ENCODE results near the gene EIF4H.
"Not testable (repeated sequence)": the region's sequence is repeated elsewhere in the genome, so short reads cannot be mapped to it uniquely, and the experiment has no call there.

EIF4H gene

GRCh38 chr7:74199551-74200355, 25.6 kb downstream of the EIF4H start:
- no peak for DNase-seq (ENCODE audit: low read depth in 2 of 2)

GRCh38 chr7:74202841-74203556, 28.8 kb downstream of the EIF4H start:
- no peak for DNase-seq (ENCODE audit: low read depth in 2 of 2)

- no peak for DNase-seq (ENCODE audit: low read depth in 2 of 2)
Measured at GRCh38 chr7:74203956-74204618, 29.9 kb downstream of the EIF4H start.

- DNase-seq (ENCODE audit: low read depth in 2 of 2): not testable (repeated sequence)
Measured at GRCh38 chr7:74206052-74206451, 31.9 kb downstream of the EIF4H start.

- peak; percentile 51 to 71 for DNase-seq (ENCODE audit: low read depth in 2 of 2)
Measured at GRCh38 chr7:74206589-74207120, 32.5 kb downstream of the EIF4H start.

GRCh38 chr7:74207586-74207985, 33.4 kb downstream of the EIF4H start:
- no peak for DNase-seq (ENCODE audit: low read depth in 2 of 2)

GRCh38 chr7:74208241-74208640, 34.1 kb downstream of the EIF4H start:
- DNase-seq (ENCODE audit: low read depth in 2 of 2): not testable (repeated sequence)

GRCh38 chr7:74212661-74213060, 38.5 kb downstream of the EIF4H start:
- no peak for DNase-seq (ENCODE audit: low read depth in 2 of 2)

- DNase-seq (ENCODE audit: low read depth in 2 of 2): no peak
Measured at GRCh38 chr7:74214816-74215630, 40.9 kb downstream of the EIF4H start.

- no peak for DNase-seq (ENCODE audit: low read depth in 2 of 2)
Measured at GRCh38 chr7:74215921-74216320, 41.8 kb downstream of the EIF4H start.

- no peak for DNase-seq (ENCODE audit: low read depth in 2 of 2)
Measured at GRCh38 chr7:74216361-74216761, 42.2 kb downstream of the EIF4H start.

GRCh38 chr7:74217455-74218342, 43.5 kb downstream of the EIF4H start:
- DNase-seq (ENCODE audit: low read depth in 2 of 2): no peak

- DNase-seq (ENCODE audit: low read depth in 2 of 2): no peak
Measured at GRCh38 chr7:74218343-74218698, 44.2 kb downstream of the EIF4H start.

- DNase-seq (ENCODE audit: low read depth in 2 of 2): no peak
Measured at GRCh38 chr7:74219416-74219815, 45.3 kb downstream of the EIF4H start.

- DNase-seq (ENCODE audit: low read depth in 2 of 2): no peak
Measured at GRCh38 chr7:74220229-74220628, 46.1 kb downstream of the EIF4H start.

- no peak for DNase-seq (ENCODE audit: low read depth in 2 of 2)
Measured at GRCh38 chr7:74221713-74222112, 47.6 kb downstream of the EIF4H start.

GRCh38 chr7:74222851-74223710, 48.9 kb downstream of the EIF4H start:
- no peak for DNase-seq (ENCODE audit: low read depth in 2 of 2)

GRCh38 chr7:74223711-74224510, 49.8 kb downstream of the EIF4H start:
- DNase-seq (ENCODE audit: low read depth in 2 of 2): no peak

- no peak for DNase-seq (ENCODE audit: low read depth in 2 of 2)
Measured at GRCh38 chr7:74224511-74224832, 50.3 kb downstream of the EIF4H start.

Data from stimulated activated CD8-positive, alpha-beta memory T cell treated with anti-CD3 and anti-CD28 coated beads, Interleukin-7, amount 100 ng/mL, for 1 hour (primary cell).